Breast epithelium (tissue), 4 donors: ENCODE data around the gene CNTNAP2. TPM values are rescaled to one million over a fixed set of nuclear protein-coding genes. Genes with fewer than 3 reads are reported as not detected.
A peak's percentile ranks its signal among the peaks of the same experiment; 100 is the strongest.

Experiments
- DNase-seq, 2 donors: peaks; one replicate each; pipeline ENCODE4 v3.0.0-alpha.2; 2019; ENCODE audit warnings: low spot score in 2 of 2
- H3K27ac ChIP-seq, 2 donors: fragments of 200-600 bp; sonication (generic) in 1 of 2; one replicate each; pipeline ENCODE4 v1.5.1; 2016 to 2019; ENCODE audit warnings: mild to moderate bottlenecking in 1 of 2
- H3K27me3 ChIP-seq, 2 donors: fragments of 200-600 bp; sonication (generic) in 1 of 2; one replicate each; pipeline versions ENCODE4 v1.5.1 to v1.6.0; 2017 to 2019; ENCODE audit warnings: control low read depth in 1 of 2, mild to moderate bottlenecking in 1 of 2
- H3K36me3 ChIP-seq: fragments of 200-600 bp; one replicate; pipeline ENCODE4 v1.5.1; 2019
- H3K4me1 ChIP-seq, 2 donors: fragments of 200-600 bp; sonication (generic); one replicate each; pipeline ENCODE4 v1.5.1; 2016 to 2019; ENCODE audit warnings: control low read depth in 1 of 2
- H3K4me3 ChIP-seq, 3 donors: fragments of 200-600 bp; sonication (generic); 1 replicate in 2 of 3; 2 replicates in 1 of 3; pipeline ENCODE4 v1.5.1; 2016 to 2019; ENCODE audit warnings: mild to moderate bottlenecking in 3 of 3, moderate library complexity in 2 of 3
- H3K9me3 ChIP-seq, 2 donors: fragments of 200-600 bp; sonication (generic) in 1 of 2; one replicate each; pipeline ENCODE4 v1.5.1; 2016 to 2019; ENCODE audit warnings: control low read depth in 1 of 2
- CTCF ChIP-seq, 3 donors: fragments of 450-650 bp; IDR thresholded peaks; one replicate each; pipeline ENCODE4 v1.5.1; 2016 to 2017; ENCODE audit warnings: antibody characterized with exemption in 3 of 3, mild to moderate bottlenecking in 3 of 3, moderate library complexity in 3 of 3
- POLR2A ChIP-seq: fragments of 450-650 bp; IDR thresholded peaks from one replicate; pipeline ENCODE4 v1.6.1; 2016; ENCODE audit warnings: antibody characterized with exemption, mild to moderate bottlenecking, moderate library complexity
- POLR2AphosphoS5 ChIP-seq, 3 donors: sonication (generic); formaldehyde crosslinking; IDR thresholded peaks; one replicate each; pipeline ENCODE4 v1.6.1; 2017; ENCODE audit warnings: antibody characterized with exemption in 3 of 3
- intact Hi-C: fragments of 100-400 bp; cut with DNase I; formaldehyde crosslinking; loops from one replicate; pipeline ENCODE4 v1.15.1; 2023; ENCODE audit warnings: low total_unique reads
- total RNA-seq, 3 donors: library from RNA; depleted of rRNA; stranded (reverse); fragments of >200 nt; gene quantifications; one replicate each; pipeline ENCODE4 v1.1.0, GENCODE V29; 2016

The CNTNAP2 gene
- total RNA-seq, 3 donors from 2014 or later = 0.29 to 0.66 TPM; not detected in 1

GRCh38 chr7:148234715-148235114, 2118.1 kb downstream of the CNTNAP2 start:
- TF ChIP-seq CTCF (IDR thresholded peaks at IDR 0.05) = no peak
- TF ChIP-seq POLR2AphosphoS5 (IDR thresholded peaks at IDR 0.05) = no peak
- no peak for TF ChIP-seq POLR2A
- Histone ChIP-seq H3K4me1 (no peaks in the 10 kb centered on the region), H3K9me3 (no peaks in the 10 kb centered on the region), H3K27me3 (no peaks in the 10 kb centered on the region), H3K36me3 (no peaks in the 10 kb centered on the region), H3K4me3 (no peak overlapping the region), H3K27ac (no peak overlapping the region)
- intact Hi-C loops = no loop called here
- no peak for DNase-seq

- intact Hi-C loops = no loop called here
- TF ChIP-seq POLR2AphosphoS5 (IDR thresholded peaks at IDR 0.05) = no peak
- no peak for TF ChIP-seq POLR2A
- TF ChIP-seq CTCF (IDR thresholded peaks at IDR 0.05) = no peak
Observed at GRCh38 chr7:148238761-148239325, 2122.2 kb downstream of the CNTNAP2 start.

GRCh38 chr7:148241700-148242293, 2125.2 kb downstream of the CNTNAP2 start:
- Histone ChIP-seq H3K27me3 (no peaks in the 10 kb centered on the region), H3K9me3 (no peaks in the 10 kb centered on the region), H3K4me1 (no peaks in the 10 kb centered on the region), H3K27ac (no peak overlapping the region), H3K4me3 (no peak overlapping the region), H3K36me3 (no peaks in the 10 kb centered on the region)
- TF ChIP-seq POLR2AphosphoS5 (IDR thresholded peaks at IDR 0.05) (no peak), POLR2A (no peak), CTCF (IDR thresholded peaks at IDR 0.05) (no peak)
- intact Hi-C loops = no loop called here
- DNase-seq = no peak

More at GRCh38 chr7:148238761-148239325, 2122.2 kb downstream of the CNTNAP2 start:
- no peaks in the 10 kb centered on the region for H3K4me1 ChIP-seq
- no peaks in the 10 kb centered on the region for H3K36me3 ChIP-seq
- no peak for DNase-seq
- H3K4me3 ChIP-seq = no peak overlapping the region
- no peak overlapping the region for H3K27ac ChIP-seq
- no peaks in the 10 kb centered on the region for H3K9me3 ChIP-seq
- H3K27me3 ChIP-seq = no peaks in the 10 kb centered on the region

- Histone ChIP-seq H3K27me3 (no peaks in the 10 kb centered on the region), H3K4me1 (no peaks in the 10 kb centered on the region), H3K4me3 (peak overlapping the region in 2 of 3 donors; percentile 7 to 37), H3K9me3 (no peaks in the 10 kb centered on the region), H3K27ac (no peak overlapping the region), H3K36me3 (no peaks in the 10 kb centered on the region)
- TF ChIP-seq CTCF (IDR thresholded peaks at IDR 0.05) = peak in 2 of 3 donors; percentile 27 to 52
- TF ChIP-seq POLR2AphosphoS5 (IDR thresholded peaks at IDR 0.05) = no peak
- TF ChIP-seq POLR2A = no peak
- intact Hi-C loops = no loop called here
- no peak for DNase-seq
Observed at GRCh38 chr7:148242294-148242821, 2125.8 kb downstream of the CNTNAP2 start.

- H3K27me3 ChIP-seq = no peaks in the 10 kb centered on the region
- TF ChIP-seq POLR2A (no peak), CTCF (IDR thresholded peaks at IDR 0.05) (no peak), POLR2AphosphoS5 (IDR thresholded peaks at IDR 0.05) (no peak)
- no peaks in the 10 kb centered on the region for H3K4me1 ChIP-seq
- no peak overlapping the region for H3K27ac ChIP-seq
- intact Hi-C loops = no loop called here
- H3K36me3 ChIP-seq = no peaks in the 10 kb centered on the region
- DNase-seq = no peak
- no peaks in the 10 kb centered on the region for H3K9me3 ChIP-seq
- H3K4me3 ChIP-seq = no peak overlapping the region
Observed at GRCh38 chr7:148245381-148245780, 2128.8 kb downstream of the CNTNAP2 start.
